Glomerular endothelial cell (primary cell): ENCODE data around the gene ADAMTS15. TPM values are rescaled to one million over a fixed set of nuclear protein-coding genes. Genes with fewer than 3 reads are reported as not detected.
"Not testable (repeated sequence)": the region's sequence is repeated elsewhere in the genome, so short reads cannot be mapped to it uniquely, and the experiment has no call there.

Experiments used
- DNase-seq: peaks from one replicate; pipeline ENCODE4 v3.0.0-alpha.2; 2011; ENCODE audit warnings: low read depth, low spot score; ENCODE audit errors: extremely low read depth
- total RNA-seq: library from RNA; depleted of rRNA; stranded (reverse); fragments of >200 nt; gene quantifications from 2 replicates; pipeline ENCODE4 v1.2.3, GENCODE V29; 2015

The ADAMTS15 gene
- total RNA-seq, 1 donor from 2014 or later, result 8.5 TPM

- DNase-seq, result peak; percentile 47
These were observed 13.8 kb upstream of the ADAMTS15 start for GRCh38 chr11:130434521-130435223.

GRCh38 chr11:130435671-130436070 lies 12.8 kb upstream of the ADAMTS15 start:
- DNase-seq, result no peak

GRCh38 chr11:130436171-130436570 lies 12.3 kb upstream of the ADAMTS15 start:
- DNase-seq, result no peak

GRCh38 chr11:130437848-130438247 lies 10.6 kb upstream of the ADAMTS15 start:
- no peak for DNase-seq

- DNase-seq, result not testable (repeated sequence)
These were observed 9.9 kb upstream of the ADAMTS15 start for GRCh38 chr11:130438401-130439159.

GRCh38 chr11:130439160-130439519 lies 9.3 kb upstream of the ADAMTS15 start:
- no peak for DNase-seq

GRCh38 chr11:130439876-130440275 lies 8.6 kb upstream of the ADAMTS15 start:
- DNase-seq, result no peak

GRCh38 chr11:130441719-130442118 lies 6.7 kb upstream of the ADAMTS15 start:
- no peak for DNase-seq

GRCh38 chr11:130442737-130443136 lies 5.7 kb upstream of the ADAMTS15 start:
- DNase-seq, result no peak

GRCh38 chr11:130445788-130446187 lies 2.7 kb upstream of the ADAMTS15 start:
- DNase-seq, result no peak

GRCh38 chr11:130448039-130448415 lies 418 bp upstream of the ADAMTS15 start:
- no peak for DNase-seq

- DNase-seq, result no peak
These were observed 1.0 kb downstream of the ADAMTS15 start for GRCh38 chr11:130449310-130449990.

GRCh38 chr11:130449996-130450769 lies 1.7 kb downstream of the ADAMTS15 start:
- no peak for DNase-seq

GRCh38 chr11:130451231-130452019 lies 3.0 kb downstream of the ADAMTS15 start:
- no peak for DNase-seq

- no peak for DNase-seq
These were observed 3.7 kb downstream of the ADAMTS15 start for GRCh38 chr11:130452176-130452575.

GRCh38 chr11:130452940-130453339 lies 4.5 kb downstream of the ADAMTS15 start:
- DNase-seq, result no peak

- no peak for DNase-seq
These were observed 6.2 kb downstream of the ADAMTS15 start for GRCh38 chr11:130454491-130455252.

- DNase-seq, result no peak
These were observed 7.2 kb downstream of the ADAMTS15 start for GRCh38 chr11:130455483-130456127.

GRCh38 chr11:130456286-130456685 lies 7.8 kb downstream of the ADAMTS15 start:
- no peak for DNase-seq
